SHP77 treated with DMSO at 0.1 percent for 48 hours (cell line): ENCODE results near the gene TLR5.
"Not testable (repeated sequence)": the region's sequence is repeated elsewhere in the genome, so short reads cannot be mapped to it uniquely, and the experiment has no call there.

Source experiments
- DNase-seq: peaks from one replicate; lab custom pipeline; 2025; lab: John Stamatoyannopoulos, UW

The TLR5 gene, protein sequence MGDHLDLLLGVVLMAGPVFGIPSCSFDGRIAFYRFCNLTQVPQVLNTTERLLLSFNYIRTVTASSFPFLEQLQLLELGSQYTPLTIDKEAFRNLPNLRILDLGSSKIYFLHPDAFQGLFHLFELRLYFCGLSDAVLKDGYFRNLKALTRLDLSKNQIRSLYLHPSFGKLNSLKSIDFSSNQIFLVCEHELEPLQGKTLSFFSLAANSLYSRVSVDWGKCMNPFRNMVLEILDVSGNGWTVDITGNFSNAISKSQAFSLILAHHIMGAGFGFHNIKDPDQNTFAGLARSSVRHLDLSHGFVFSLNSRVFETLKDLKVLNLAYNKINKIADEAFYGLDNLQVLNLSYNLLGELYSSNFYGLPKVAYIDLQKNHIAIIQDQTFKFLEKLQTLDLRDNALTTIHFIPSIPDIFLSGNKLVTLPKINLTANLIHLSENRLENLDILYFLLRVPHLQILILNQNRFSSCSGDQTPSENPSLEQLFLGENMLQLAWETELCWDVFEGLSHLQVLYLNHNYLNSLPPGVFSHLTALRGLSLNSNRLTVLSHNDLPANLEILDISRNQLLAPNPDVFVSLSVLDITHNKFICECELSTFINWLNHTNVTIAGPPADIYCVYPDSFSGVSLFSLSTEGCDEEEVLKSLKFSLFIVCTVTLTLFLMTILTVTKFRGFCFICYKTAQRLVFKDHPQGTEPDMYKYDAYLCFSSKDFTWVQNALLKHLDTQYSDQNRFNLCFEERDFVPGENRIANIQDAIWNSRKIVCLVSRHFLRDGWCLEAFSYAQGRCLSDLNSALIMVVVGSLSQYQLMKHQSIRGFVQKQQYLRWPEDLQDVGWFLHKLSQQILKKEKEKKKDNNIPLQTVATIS

DNA sequence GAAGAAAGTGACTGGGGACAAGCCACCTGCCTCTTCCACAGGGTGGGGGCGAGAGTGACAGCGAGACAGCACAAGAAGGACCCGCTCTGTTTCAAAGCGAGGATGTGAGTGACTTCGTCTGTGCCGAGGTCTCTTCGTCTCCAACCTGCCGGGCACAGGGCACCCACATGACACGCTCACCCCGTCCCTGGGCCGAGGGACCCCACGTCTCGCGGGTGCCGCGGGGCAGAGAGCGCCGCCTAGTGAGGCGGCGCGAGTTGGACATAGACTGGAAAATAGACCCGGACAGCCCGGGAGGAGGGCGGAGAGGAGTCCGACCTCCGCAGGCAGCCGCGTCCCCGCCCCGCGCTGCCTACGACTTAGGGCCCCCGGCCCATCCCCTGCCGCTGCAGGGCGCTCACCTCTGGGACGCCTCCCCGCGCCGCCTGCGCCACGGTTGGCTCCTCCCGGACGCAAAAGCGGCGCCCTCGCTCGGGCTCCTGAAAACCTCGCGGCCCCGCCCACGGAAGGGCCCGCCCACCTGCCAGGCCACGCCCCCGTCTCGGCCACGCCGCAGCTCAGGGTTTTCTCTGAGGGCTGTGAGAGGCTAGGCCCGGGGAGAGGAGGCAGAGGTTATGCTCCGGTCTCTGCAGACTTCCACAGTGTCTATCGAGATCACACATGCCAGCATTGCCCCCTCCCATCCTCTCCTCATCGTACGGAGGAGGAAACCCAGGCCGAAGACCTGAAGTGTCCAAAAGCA lies at the start of gene TLR5:
TSS of gene TLR5 (minus strand) at position 454 of the 742 bp plus-strand sequence. CDS start 30,217 bp downstream, outside the sequence.
- DNase-seq, result peak; percentile 53

DNA sequence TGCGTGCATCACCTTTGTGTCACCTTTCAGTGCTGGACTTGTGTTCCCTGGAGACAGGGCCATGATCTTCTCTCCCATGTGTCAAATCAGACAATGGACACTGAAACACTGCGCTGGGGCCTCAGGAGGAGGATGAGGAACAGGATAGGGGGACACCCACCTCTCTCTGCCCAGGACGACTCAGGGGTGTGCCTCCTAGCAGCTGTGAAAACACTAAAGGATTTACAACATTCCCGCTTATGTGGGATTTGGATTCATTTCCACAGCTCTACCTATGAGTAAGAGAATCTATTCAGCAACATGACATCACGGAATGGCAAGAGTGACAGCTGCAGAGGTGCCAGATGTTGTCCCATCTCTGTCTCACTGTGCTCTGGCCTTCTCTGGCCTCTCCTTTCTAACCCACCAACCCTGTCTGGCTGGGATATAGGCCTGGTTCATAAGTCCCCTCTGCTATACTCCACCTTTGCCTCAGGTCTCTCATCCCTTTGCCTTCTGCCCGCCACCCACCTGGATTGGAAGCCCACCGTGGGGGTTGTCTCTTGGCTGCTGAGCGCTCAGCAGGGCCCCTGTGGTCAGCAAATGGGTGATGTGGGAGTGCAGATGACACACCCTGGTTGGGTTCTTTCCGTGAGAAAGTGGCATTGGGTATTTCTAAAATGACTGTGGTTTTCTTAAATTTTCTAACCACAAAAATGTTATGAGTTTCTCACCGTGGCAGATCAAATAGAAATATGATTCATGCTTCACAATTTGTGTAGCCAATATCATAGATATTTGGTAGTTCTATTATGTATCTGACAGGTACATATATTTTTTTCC lies 47.1 kb upstream of the TLR5 start:
- DNase-seq, result no peak

- no peak for DNase-seq
Measured at GRCh38 chr1:223189525-223189902, 46.5 kb upstream of the TLR5 start.

- DNase-seq, result no peak
Measured at GRCh38 chr1:223188618-223189356, 45.7 kb upstream of the TLR5 start.

GRCh38 chr1:223186800-223187199 lies 43.8 kb upstream of the TLR5 start:
- no peak for DNase-seq

DNA sequence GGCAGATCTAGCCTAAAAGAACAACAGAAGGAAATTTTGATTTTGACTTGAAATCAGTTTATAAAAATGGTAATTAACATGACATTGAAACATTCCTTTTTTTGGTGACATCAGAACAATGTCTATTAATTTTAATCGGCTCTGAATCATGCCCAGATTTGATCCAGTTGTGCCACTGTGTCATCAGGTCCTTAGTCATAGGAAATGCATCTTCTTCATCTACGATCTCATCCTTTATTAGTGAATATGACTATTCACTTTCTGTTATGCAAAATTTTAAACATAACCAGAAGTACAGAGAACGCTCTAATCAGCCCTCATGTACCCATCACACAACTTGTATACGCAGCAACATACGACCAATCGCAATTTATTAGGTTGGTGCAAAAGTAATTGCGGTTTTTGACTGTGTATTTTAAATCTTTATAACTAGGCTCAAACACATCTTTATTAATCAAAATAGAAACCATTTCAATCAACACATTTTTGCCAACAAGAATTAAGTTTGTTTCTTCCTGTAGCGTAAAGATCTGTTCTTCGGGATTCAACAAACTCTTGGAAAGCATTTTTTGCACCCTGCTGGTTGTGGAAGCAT lies 40.3 kb upstream of the TLR5 start:
- no peak for DNase-seq

GRCh38 chr1:223180731-223181321 lies 37.8 kb upstream of the TLR5 start:
- DNase-seq, result no peak

GRCh38 chr1:223179786-223180185 lies 36.7 kb upstream of the TLR5 start:
- no peak for DNase-seq

- no peak for DNase-seq
Measured at GRCh38 chr1:223179280-223179679, 36.2 kb upstream of the TLR5 start.

DNA sequence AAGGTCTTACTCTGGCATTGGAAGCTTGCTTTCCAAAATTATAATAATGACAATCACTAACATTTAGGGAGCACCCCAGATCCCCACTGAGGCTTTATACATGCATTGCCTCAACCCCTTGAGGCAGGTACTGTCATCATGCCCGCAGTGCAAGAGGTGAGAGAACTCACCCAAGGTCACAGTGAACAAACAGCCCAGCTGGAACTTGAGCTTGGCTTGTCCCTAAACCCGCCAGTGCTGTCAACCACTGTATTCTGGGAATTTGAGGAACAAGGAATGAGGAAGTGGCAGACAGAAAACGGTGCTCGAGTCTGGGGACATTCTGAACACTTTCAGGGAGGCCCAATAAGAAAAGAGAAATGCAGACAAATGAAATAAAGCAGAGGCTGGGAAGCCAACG lies 34.6 kb upstream of the TLR5 start:
- DNase-seq, result no peak

DNA sequence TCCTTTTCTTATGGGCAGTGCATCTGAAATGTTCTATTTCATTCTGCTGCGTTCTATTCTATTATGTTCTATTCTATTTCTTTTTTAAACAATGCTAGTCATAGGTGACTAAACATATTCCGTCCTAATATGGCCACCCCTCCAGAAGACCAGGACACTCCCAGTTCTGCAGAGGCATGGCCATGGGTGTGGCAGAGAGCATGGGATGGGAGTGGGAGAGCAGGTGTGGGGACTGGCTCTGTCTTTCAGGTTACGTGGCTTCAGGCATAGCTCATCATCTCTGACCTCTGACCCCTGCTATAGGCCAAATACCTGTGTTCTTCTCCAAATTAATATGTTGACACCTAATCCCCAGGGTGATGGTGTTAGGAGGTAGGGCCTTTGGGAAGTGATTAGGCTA lies 33.4 kb upstream of the TLR5 start:
- no peak for DNase-seq

GRCh38 chr1:223175633-223176032 lies 32.6 kb upstream of the TLR5 start:
- no peak for DNase-seq

DNA sequence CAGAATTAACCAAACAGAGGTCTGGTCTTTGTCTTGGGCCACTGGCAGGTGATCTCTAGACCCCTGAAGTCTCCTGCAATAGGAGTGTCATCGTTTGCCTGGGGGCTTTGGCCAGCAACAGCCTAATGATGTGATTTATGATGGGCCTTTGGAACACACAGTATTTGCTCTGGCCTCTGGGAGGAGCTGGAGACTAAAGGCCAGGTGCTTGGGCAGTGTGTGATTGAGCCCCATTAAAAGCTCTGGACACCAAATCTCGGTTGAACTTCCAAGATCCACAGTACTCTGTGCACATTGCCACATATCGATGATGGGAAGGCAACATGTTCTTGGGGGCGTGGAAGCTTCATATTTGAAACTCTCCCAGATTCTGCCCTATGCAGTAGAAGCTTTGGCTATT lies 32.0 kb upstream of the TLR5 start:
- DNase-seq, result peak; percentile 17

GRCh38 chr1:223169458-223169857 lies 26.4 kb upstream of the TLR5 start:
- DNase-seq, result not testable (repeated sequence)

DNA sequence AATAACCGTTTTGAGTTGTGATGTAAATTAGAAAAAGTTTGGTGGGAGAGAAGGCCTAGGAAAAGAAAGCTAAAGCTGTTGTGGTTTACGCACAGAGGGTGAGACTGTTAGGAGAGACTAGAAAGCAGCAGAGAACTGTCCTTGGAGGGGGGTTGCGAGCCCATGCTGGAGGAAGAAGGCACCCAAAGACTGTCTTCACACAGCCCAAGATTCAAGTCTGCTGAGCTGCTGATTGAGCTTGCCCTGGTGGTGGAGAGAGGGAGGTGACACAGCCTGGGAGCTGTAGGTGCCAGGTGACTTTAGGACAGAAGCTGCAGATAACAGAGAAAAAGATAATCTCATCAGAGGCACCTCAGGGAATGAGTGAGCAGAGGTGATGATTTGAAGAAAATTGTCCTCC lies 18.3 kb upstream of the TLR5 start:
- no peak for DNase-seq

- DNase-seq, result no peak
Measured at GRCh38 chr1:223156343-223156742, 13.3 kb upstream of the TLR5 start.

- DNase-seq, result no peak
Measured at GRCh38 chr1:223155153-223155552, 12.1 kb upstream of the TLR5 start.

DNA sequence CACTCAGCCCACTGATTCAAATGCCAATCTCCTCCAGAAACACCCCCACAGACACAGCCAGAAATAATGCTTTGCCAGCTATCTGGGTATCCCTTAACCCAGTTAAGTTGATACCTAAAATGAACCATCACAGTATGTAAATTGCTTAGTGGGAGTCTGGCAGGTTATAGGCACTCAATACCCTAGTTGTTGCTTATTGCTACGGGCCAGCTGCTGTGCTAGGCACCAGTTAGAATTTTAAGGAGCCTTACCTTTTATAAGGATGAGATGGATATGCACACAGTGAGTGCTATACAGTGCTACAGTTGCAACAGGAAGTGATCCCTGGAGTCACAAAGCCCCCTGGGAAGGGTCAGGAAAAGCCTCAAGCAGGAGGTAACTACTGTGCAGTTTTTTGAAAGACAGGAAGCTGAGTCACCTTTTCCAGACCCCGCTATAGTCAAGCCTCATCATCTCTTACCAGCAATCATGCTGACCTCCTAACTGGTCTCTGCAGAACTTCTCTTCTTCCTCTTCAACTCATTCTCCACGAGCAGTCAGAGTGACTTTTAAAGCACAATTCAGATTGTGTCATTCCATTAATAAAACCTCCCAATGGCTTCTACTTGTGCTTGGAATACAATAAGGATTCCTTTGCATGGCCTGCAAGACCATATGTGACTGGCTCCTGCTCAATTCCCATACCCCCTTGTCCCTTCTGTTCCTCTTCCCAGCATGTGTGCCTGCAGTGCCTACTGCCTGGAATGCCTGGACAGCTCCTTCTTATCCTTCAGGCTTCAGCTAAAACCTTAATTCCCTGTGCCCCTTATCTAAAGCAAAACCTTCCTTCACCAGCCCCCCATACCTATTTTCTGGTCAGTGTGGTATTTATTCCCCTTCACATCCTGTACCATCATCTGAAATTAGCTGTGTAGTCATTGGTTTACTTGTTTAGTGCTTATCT lies 10.4 kb upstream of the TLR5 start:
- DNase-seq, result no peak

DNA sequence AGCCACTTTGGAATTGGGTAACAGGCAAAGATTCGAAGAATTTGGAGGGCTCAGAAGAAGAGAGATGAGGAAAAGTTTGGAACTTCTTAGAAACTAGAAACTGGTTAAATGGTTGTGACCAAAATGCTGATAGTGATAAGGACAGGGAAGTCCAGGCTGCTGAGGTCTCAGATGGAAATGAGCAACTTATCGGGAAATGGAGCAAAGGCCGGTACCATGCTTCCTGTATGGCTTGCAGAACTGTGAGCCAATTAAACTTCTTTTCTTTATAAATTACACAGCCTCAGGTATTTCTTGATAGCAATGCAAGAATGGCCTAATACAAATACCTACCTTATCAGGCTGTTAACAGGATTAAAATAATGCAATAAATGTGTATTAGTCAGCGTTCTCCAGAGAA lies 9.4 kb upstream of the TLR5 start:
- no peak for DNase-seq
